HG02840 (cell line): Measurements from ENCODE around the gene SPART.
A peak's percentile ranks its signal among the peaks of the same experiment; 100 is the strongest.

ENCODE experiments used
- ATAC-seq: cut with Tn5 transposase; IDR thresholded peaks from one replicate; pipeline ENCODE4 v1.9.1; 2021; ENCODE audit warnings: mild to moderate bottlenecking, moderate library complexity, moderate number of reproducible peaks; ENCODE audit not compliant: unreplicated experiment, low FRiP score

The SPART gene

DNA sequence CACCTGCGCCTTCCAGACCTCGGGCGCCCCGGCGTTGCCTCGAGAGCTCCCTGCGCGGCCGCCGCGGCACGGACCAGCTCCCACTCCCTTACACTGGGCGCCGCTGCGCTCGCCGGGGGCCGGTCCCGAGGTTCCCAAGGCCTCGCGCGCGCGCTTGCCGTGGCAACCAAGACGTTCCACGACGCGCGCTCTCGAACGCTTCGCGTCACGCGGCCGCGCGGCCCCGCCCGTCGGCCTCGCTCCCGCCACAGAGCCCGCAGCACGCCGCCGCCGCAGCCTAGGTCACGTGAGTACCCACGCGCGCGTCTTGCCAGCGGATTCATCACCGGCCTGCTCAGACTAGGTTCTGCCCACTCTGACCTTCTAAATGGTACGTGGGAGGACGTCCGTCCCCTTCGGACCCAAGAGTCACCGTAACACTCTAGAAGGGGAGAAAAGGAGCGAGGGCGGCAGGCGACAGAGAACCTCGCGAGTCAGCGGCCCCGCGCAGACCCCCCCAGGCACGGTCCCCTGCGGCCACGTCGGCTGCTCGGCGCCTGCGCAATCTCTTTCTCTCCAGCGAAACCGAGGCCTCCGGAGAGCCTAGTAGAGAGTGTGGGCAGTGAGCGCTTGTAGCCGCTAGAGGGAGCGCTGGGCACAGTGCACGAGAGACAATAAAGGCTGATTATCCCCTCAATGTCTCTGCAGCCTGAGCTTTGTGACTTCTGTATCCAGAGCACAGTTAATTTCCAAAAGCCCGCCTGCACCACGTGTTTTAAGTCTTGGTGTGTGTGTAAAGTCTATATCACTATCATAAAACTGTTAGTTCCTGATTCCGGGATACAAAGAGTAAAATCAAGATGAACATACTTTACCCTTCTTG, at the start of gene SPART:
TSS of gene SPART (minus strand) at position 173 of the 862 bp plus-strand sequence. CDS start 10,564 bp downstream, outside the sequence.
- peak; percentile 95 for ATAC-seq

DNA sequence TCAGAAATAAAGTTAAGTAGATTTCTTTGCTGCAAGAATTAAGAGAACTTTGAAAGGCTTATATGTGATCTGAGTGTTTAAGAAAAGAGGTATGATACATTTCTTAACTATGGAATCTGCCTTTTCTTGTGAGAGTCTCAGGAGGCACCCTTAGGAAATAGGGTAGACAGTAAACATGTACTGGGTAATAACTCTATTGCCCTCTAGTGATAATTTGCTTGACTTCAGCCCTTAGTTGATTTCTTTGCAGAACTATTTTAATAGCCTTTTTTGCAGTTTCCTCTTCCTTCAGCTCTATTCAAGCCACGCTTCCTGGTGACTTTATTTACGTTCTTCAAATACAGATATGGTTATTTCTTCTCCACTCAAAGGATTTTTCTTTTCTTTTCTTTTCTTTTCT, 49.1 kb upstream of the SPART start:
- no peak for ATAC-seq

DNA sequence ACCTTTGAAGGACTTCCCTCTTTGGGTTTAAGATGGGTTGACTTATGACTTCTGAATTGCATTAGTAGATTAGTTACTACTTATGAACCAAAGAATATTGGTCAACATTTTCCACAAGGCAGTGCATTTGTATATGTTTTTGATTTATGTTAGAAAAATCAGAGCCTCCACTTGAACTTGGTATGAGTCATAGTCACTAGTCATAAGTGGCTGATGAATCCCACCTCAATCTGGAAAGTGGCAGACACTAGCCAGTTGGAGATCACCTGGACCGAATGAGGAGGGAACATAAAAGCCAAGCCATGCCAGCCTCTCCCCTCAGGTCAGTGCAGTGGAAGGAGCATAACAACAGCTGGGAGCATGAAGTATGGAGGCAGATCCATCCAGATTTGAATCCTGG, 39.3 kb upstream of the SPART start:
- no peak for ATAC-seq

DNA sequence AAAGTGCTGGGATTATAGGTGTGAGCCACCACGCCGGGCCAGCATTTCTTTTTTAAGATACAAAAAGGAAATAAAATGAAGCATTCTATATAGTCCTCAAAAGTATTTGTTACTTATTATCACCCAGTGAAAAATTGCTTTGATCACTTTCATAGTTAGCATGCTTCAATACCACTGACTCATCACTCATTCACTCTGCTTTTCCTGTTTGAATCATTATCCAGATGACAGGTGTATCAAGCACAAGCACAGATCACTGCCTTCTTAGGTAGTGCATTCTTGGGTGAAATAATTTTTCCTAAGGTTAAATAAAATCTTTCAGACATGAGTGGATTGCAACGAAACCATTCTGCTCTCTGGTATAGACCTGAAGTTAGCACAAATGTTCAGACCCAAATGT, 35.8 kb upstream of the SPART start:
- no peak for ATAC-seq

DNA sequence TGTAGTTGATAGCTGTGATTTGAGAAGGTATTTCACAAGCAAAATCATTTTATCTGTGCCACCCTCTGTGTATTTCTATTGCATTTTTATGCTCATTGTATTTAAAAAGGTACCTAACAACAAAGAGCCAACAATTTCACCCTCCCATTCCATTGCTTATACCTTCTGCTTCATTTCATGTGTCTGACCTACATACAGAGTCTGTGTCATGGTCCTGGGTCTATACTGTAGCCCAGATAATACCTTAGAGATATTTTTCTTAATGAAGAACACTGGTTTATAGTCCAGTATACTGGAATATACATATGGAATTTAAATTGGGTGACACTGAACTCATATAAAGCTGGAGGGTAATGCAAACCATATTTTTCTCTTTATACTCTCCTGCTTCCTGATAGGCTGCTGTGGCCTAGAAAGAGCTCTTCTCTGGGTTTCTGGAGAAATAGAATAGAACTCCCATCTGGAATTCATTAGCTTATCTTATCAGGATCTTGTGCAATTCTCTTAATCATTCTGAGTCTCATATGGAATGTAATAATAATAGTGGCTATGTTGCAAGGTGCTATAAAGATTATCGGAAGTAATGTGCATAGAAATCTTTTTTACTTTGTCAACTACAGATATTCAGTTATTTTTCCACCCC, 31.8 kb upstream of the SPART start:
- no peak for ATAC-seq

- no peak for ATAC-seq
These were observed 27.9 kb upstream of the SPART start for GRCh38 chr13:36374063-36374462.

GRCh38 chr13:36371185-36371584, 25.0 kb upstream of the SPART start:
- no peak for ATAC-seq

- no peak for ATAC-seq
These were observed 23.9 kb upstream of the SPART start for GRCh38 chr13:36370108-36370429.

GRCh38 chr13:36369268-36370107, 23.3 kb upstream of the SPART start:
- no peak for ATAC-seq

- no peak for ATAC-seq
These were observed 19.8 kb upstream of the SPART start for GRCh38 chr13:36366031-36366430.

GRCh38 chr13:36363366-36363863, 17.2 kb upstream of the SPART start:
- ATAC-seq: no peak

GRCh38 chr13:36362914-36363313, 16.7 kb upstream of the SPART start:
- ATAC-seq: no peak

- ATAC-seq: no peak
These were observed 16.1 kb upstream of the SPART start for GRCh38 chr13:36362251-36362650.

DNA sequence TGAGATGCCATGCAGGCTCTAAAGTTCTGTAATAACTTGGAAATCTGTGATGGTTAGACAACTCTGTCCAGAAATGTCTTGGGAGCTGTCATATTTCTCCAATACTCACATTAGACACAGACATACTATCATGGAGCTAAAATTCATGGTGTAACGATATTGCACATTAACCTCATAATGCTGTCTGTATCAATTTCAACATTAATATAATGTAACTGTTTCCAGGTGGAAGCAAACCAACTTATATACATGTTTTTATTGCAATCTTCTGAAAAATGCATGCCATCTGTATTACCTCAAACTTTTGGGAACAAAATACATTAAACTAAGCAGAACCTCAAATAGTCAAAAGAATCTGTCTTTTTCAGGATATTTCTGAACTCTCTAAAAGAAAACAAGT, 14.7 kb upstream of the SPART start:
- ATAC-seq: no peak

DNA sequence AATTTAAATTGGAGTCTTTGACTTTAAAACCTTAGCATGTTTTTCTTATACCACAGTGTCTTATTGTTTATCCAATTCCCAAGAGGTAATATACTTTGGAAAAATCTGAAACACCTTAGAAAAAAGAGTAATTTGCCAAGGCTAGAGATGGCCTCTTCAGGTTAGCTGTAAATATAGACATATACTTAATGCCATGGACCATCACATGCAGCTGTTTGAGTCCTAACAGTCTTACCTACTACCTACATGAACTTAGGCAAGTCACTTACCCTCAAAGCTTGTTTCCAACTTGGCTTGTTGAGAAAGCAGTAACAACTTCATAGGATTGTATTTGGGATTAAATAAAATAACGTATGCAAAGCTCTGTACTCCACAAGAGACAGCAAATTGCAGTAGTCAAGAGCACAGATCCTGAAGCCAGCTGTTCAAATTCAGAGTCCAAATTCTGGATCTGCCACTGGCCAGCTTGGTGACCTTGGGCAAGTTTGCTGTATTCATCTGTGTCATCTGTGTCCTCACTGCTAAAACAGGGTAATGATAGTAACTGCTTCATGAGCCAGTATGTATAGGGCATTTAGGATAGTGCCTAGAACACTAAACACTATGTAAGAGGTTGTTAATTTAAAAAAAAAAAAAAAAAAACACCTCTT, 13.2 kb upstream of the SPART start:
- no peak for ATAC-seq

DNA sequence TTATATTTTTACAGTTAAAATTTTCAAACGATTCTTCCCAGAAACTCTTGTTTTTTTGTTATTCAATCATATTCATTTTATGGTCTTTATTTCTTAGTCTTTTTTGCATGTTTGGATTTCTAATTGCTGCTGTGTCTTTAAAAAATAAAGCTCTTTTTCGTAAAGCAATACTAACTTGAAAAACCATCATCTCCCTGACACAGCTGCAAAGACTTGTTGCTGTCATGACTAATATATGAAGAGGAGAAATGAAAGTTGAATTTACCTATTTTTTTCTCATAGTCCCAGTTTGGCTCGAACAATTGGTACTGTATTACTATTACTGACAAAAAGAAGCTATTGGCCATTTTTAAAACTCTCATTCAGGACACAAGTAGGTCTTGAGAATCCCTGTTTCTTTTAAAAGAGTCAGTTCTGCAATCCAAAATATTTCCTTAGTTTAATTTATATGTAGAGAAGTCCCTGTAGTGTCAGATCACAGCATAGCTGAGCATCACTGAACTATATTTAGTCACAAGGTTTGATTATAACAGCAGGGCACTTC, 12.1 kb upstream of the SPART start:
- no peak for ATAC-seq

DNA sequence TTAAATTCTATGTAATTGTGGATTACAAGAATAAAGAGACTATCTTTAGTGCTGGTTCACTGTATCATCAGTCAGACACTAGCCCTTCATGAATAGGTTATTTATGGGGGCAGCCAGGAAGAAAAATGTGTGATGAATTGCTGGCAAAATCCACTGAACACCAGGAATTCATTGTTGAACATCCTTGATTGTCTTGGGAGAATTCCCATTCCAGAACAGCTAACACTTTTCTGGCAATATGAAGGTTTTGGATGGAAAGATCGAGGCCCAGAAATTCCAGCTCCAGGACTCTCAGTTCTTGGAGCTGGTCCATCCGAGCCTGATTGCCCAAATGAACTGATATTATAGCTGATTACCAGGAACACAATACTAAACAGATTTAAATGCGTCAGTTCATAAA, 11.5 kb upstream of the SPART start:
- ATAC-seq: no peak

DNA sequence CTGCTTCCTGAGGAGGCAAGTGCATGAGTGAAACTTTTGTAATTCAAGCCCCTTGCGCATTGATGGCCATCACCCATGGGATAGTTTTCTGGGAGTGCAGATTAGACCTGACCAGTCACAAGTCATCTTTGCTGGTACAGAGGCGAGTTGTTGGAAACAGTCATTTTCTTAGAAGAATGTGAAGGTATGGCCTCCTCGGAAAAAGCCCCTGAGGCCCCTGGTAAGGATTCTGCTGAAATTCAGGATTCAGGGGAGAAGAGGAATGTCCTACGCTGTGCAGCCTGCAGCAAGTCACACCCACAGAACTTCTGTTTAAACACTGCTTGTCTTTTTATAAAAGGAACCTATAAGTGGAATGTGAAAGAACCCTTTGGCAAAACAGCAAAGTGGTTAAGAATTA, 11.0 kb upstream of the SPART start:
- no peak for ATAC-seq

- ATAC-seq: no peak
These were observed 9.9 kb upstream of the SPART start for GRCh38 chr13:36356058-36356457.

GRCh38 chr13:36355632-36356031, 9.4 kb upstream of the SPART start:
- ATAC-seq: no peak
